ENCODE data around the gene USP33.
"Not testable (repeated sequence)": the region's sequence is repeated elsewhere in the genome, so short reads cannot be mapped to it uniquely, and the experiment has no call there.

The USP33 gene

GRCh38 chr1:77768006-77768405 lies 8.4 kb upstream of the USP33 start:
- no peak for DNase-seq (ENCODE audit: low spot score)
- no peak overlapping the region for H3K27ac ChIP-seq
- POLR2A ChIA-PET (ENCODE audit: low non-redundant PET) = interaction anchor here (0.6 to 0.8 kb wide), 2 partner anchors 9 to 172 kb away, joined by 6 to 7 read pairs; no protein-coding TSS in a partner anchor
- CTCF ChIA-PET = interaction anchor here (0.6 kb wide), 1 partner anchor 86 kb away, joined by 3 read pairs; no protein-coding TSS in a partner anchor
- no peak for TF ChIP-seq CTCF (conservative IDR thresholded peaks at IDR 0.05; ENCODE audit: low read depth)

- ChIA-PET CTCF (no interaction called here), POLR2A (ENCODE audit: low non-redundant PET) (no interaction called here)
- no peak overlapping the region for H3K27ac ChIP-seq
- no peak for TF ChIP-seq CTCF (conservative IDR thresholded peaks at IDR 0.05; ENCODE audit: low read depth)
- peak; percentile 58 for DNase-seq (ENCODE audit: low spot score)
These were observed 2.4 kb upstream of the USP33 start for GRCh38 chr1:77762072-77762476.

GRCh38 chr1:77757603-77758002 lies 2.0 kb downstream of the USP33 start:
- no peak overlapping the region for H3K27ac ChIP-seq

GRCh38 chr1:77757066-77757584 lies 2.5 kb downstream of the USP33 start:
- no peak for DNase-seq (ENCODE audit: low spot score)
- H3K27ac ChIP-seq = no peak overlapping the region
- POLR2A ChIA-PET (ENCODE audit: low non-redundant PET) = no interaction called here
- CTCF ChIA-PET = interaction anchor here (0.5 to 1.4 kb wide), 2 partner anchors 7 to 34 kb away, joined by 3 to 9 read pairs; no protein-coding TSS in a partner anchor
- no peak for TF ChIP-seq CTCF (conservative IDR thresholded peaks at IDR 0.05; ENCODE audit: low read depth)

More at GRCh38 chr1:77757603-77758002, 2.0 kb downstream of the USP33 start:
- no peak for DNase-seq (ENCODE audit: low spot score)
- no peak for TF ChIP-seq CTCF (conservative IDR thresholded peaks at IDR 0.05; ENCODE audit: low read depth)
- ChIA-PET CTCF (interaction anchor here (0.7 to 1.4 kb wide), 2 partner anchors 8 to 165 kb away, joined by 3 to 9 read pairs; no protein-coding TSS in a partner anchor), POLR2A (ENCODE audit: low non-redundant PET) (no interaction called here)

GRCh38 chr1:77756052-77756754 lies 3.4 kb downstream of the USP33 start:
- ChIA-PET POLR2A (ENCODE audit: low non-redundant PET) (no interaction called here), CTCF (no interaction called here)
- no peak for DNase-seq (ENCODE audit: low spot score)
- H3K27ac ChIP-seq = no peak overlapping the region
- TF ChIP-seq CTCF (conservative IDR thresholded peaks at IDR 0.05; ENCODE audit: low read depth) = no peak

GRCh38 chr1:77749489-77749888 lies 10.2 kb downstream of the USP33 start:
- CTCF ChIA-PET = interaction anchor here (1.3 kb wide), 1 partner anchor 8 kb away, joined by 9 read pairs; no protein-coding TSS in a partner anchor
- H3K27ac ChIP-seq; POLR2A ChIA-PET (ENCODE audit: low non-redundant PET); DNase-seq (ENCODE audit: low spot score): not testable (repeated sequence)

GRCh38 chr1:77744576-77744975 lies 15.1 kb downstream of the USP33 start:
- no peak for DNase-seq (ENCODE audit: low spot score)
- TF ChIP-seq CTCF (conservative IDR thresholded peaks at IDR 0.05; ENCODE audit: low read depth) = no peak
- H3K27ac ChIP-seq = no peak overlapping the region
- CTCF ChIA-PET = no interaction called here
- POLR2A ChIA-PET (ENCODE audit: low non-redundant PET) = interaction anchor here (0.6 kb wide), 1 partner anchor 927 kb away, joined by 3 read pairs; no protein-coding TSS in a partner anchor

Measured in RWPE1 (cell line).